Mucosa of stomach (tissue), 1 donor: ENCODE measurements around the gene OTOR.

Experiments
- H3K27me3 ChIP-seq: one replicate; pipeline ENCODE4 v1.7.0; 2013; ENCODE audit warnings: mild to moderate bottlenecking, low read length; ENCODE audit not compliant: control insufficient read depth, insufficient read depth
- H3K36me3 ChIP-seq: one replicate; pipeline ENCODE4 v1.7.0; 2013; ENCODE audit warnings: low read length; ENCODE audit not compliant: control insufficient read depth, insufficient read depth
- H3K4me1 ChIP-seq: one replicate; pipeline ENCODE4 v1.7.0; 2013; ENCODE audit warnings: mild to moderate bottlenecking, low read length; ENCODE audit not compliant: control insufficient read depth, insufficient read depth
- H3K4me3 ChIP-seq: one replicate; pipeline ENCODE4 v1.7.0; 2013; ENCODE audit warnings: low read length
- H3K9ac ChIP-seq: one replicate; pipeline ENCODE4 v1.7.0; 2013; ENCODE audit warnings: mild to moderate bottlenecking, low read length, moderate library complexity
- H3K9me3 ChIP-seq: one replicate; pipeline ENCODE4 v1.7.0; 2013; ENCODE audit warnings: mild to moderate bottlenecking, low read length, moderate library complexity; ENCODE audit not compliant: control insufficient read depth
- donor health status: Pancreatic carcinoma.

OTOR gene

GRCh38 chr20:16748308-16748900 is at the start of gene OTOR:
Gene OTOR (plus strand): TSS chr20:16748358. CDS start chr20:16748402, 44 bp downstream.
- H3K36me3 ChIP-seq: no peaks in the 10 kb centered on the region
- H3K4me1 ChIP-seq: no peaks in the 10 kb centered on the region
- no peak within 1 kb of the TSS for H3K9ac ChIP-seq
- H3K4me3 ChIP-seq: no peak within 1 kb of the TSS
- H3K27me3 ChIP-seq: no peaks in the 10 kb centered on the region
- H3K9me3 ChIP-seq: no peaks in the 10 kb centered on the region

- no peak overlapping the region for H3K9ac ChIP-seq
- H3K36me3 ChIP-seq: no peaks in the 10 kb centered on the region
- no peaks in the 10 kb centered on the region for H3K4me1 ChIP-seq
- no peaks in the 10 kb centered on the region for H3K9me3 ChIP-seq
- no peak overlapping the region for H3K4me3 ChIP-seq
- H3K27me3 ChIP-seq: no peaks in the 10 kb centered on the region
Measured at GRCh38 chr20:16699293-16699692, 48.9 kb upstream of the OTOR start.

- H3K4me1 ChIP-seq: no peaks in the 10 kb centered on the region
- no peaks in the 10 kb centered on the region for H3K27me3 ChIP-seq
- H3K9me3 ChIP-seq: no peaks in the 10 kb centered on the region
- no peak overlapping the region for H3K9ac ChIP-seq
- H3K4me3 ChIP-seq: no peak overlapping the region
- no peaks in the 10 kb centered on the region for H3K36me3 ChIP-seq
Measured at GRCh38 chr20:16701296-16701695, 46.9 kb upstream of the OTOR start.

GRCh38 chr20:16703570-16703969 is 44.6 kb upstream of the OTOR start:
- H3K9me3 ChIP-seq: no peaks in the 10 kb centered on the region
- no peak overlapping the region for H3K9ac ChIP-seq
- no peaks in the 10 kb centered on the region for H3K27me3 ChIP-seq
- no peaks in the 10 kb centered on the region for H3K4me1 ChIP-seq
- H3K36me3 ChIP-seq: no peaks in the 10 kb centered on the region
- no peak overlapping the region for H3K4me3 ChIP-seq

- H3K9ac ChIP-seq: no peak overlapping the region
- no peaks in the 10 kb centered on the region for H3K36me3 ChIP-seq
Measured at GRCh38 chr20:16707674-16708073, 40.5 kb upstream of the OTOR start.

GRCh38 chr20:16708602-16709001 is 39.6 kb upstream of the OTOR start:
- Histone ChIP-seq H3K9ac (no peak overlapping the region), H3K9me3 (no peaks in the 10 kb centered on the region), H3K4me3 (no peak overlapping the region), H3K4me1 (no peaks in the 10 kb centered on the region), H3K27me3 (no peaks in the 10 kb centered on the region), H3K36me3 (no peaks in the 10 kb centered on the region)

More at GRCh38 chr20:16707674-16708073, 40.5 kb upstream of the OTOR start:
- H3K4me1 ChIP-seq: no peaks in the 10 kb centered on the region
- no peaks in the 10 kb centered on the region for H3K27me3 ChIP-seq
- no peaks in the 10 kb centered on the region for H3K9me3 ChIP-seq
- H3K4me3 ChIP-seq: no peak overlapping the region

GRCh38 chr20:16709017-16709416 is 39.1 kb upstream of the OTOR start:
- Histone ChIP-seq H3K36me3 (no peaks in the 10 kb centered on the region), H3K27me3 (no peaks in the 10 kb centered on the region), H3K9me3 (no peaks in the 10 kb centered on the region), H3K4me3 (no peak overlapping the region), H3K4me1 (no peaks in the 10 kb centered on the region), H3K9ac (no peak overlapping the region)

- Histone ChIP-seq H3K4me1 (no peaks in the 10 kb centered on the region), H3K9me3 (no peaks in the 10 kb centered on the region), H3K9ac (no peak overlapping the region), H3K27me3 (no peaks in the 10 kb centered on the region), H3K4me3 (no peak overlapping the region), H3K36me3 (no peaks in the 10 kb centered on the region)
Measured at GRCh38 chr20:16710781-16711180, 37.4 kb upstream of the OTOR start.

- no peak overlapping the region for H3K9ac ChIP-seq
- no peaks in the 10 kb centered on the region for H3K4me1 ChIP-seq
- no peak overlapping the region for H3K4me3 ChIP-seq
- H3K36me3 ChIP-seq: no peaks in the 10 kb centered on the region
- no peaks in the 10 kb centered on the region for H3K27me3 ChIP-seq
- no peaks in the 10 kb centered on the region for H3K9me3 ChIP-seq
Measured at GRCh38 chr20:16711661-16712258, 36.4 kb upstream of the OTOR start.

- Histone ChIP-seq H3K4me3 (no peak overlapping the region), H3K9ac (no peak overlapping the region), H3K27me3 (no peaks in the 10 kb centered on the region), H3K4me1 (no peaks in the 10 kb centered on the region), H3K9me3 (no peaks in the 10 kb centered on the region), H3K36me3 (no peaks in the 10 kb centered on the region)
Measured at GRCh38 chr20:16712511-16712947, 35.6 kb upstream of the OTOR start.

GRCh38 chr20:16713066-16713465 is 35.1 kb upstream of the OTOR start:
- Histone ChIP-seq H3K4me3 (no peak overlapping the region), H3K36me3 (no peaks in the 10 kb centered on the region), H3K27me3 (no peaks in the 10 kb centered on the region), H3K4me1 (no peaks in the 10 kb centered on the region), H3K9me3 (no peaks in the 10 kb centered on the region), H3K9ac (no peak overlapping the region)

- Histone ChIP-seq H3K9ac (no peak overlapping the region), H3K36me3 (no peaks in the 10 kb centered on the region), H3K4me1 (no peaks in the 10 kb centered on the region), H3K9me3 (no peaks in the 10 kb centered on the region), H3K27me3 (no peaks in the 10 kb centered on the region), H3K4me3 (no peak overlapping the region)
Measured at GRCh38 chr20:16714242-16714641, 33.9 kb upstream of the OTOR start.
